HepG2 (cell line): ENCODE results near the gene VPREB3. TPM values are rescaled to one million over a fixed set of nuclear protein-coding genes. Genes with fewer than 3 reads are reported as not detected.
A peak's percentile ranks its signal among the peaks of the same experiment; 100 is the strongest.

Experiments
- AHR ChIP-seq: IDR thresholded peaks from 2 replicates; pipeline ENCODE4 v1.6.1; 2018; ENCODE audit warnings: missing genetic modification reagents, missing compliant biosample characterization
- ASH2L ChIP-seq: fragments of 300-600, 200-600 bp; sonication (generic); IDR thresholded peaks from 2 replicates; pipeline ENCODE4 v1.7.0; 2017; ENCODE audit warnings: low read depth, mild to moderate bottlenecking, moderate library complexity, mixed read lengths, low read length; ENCODE audit not compliant: insufficient read length
- ETV6 ChIP-seq: sonication (generic); formaldehyde crosslinking; conservative IDR thresholded peaks from 2 replicates; pipeline ENCODE4 v1.4.0; 2020; ENCODE audit warnings: missing genetic modification reagents
- JARID2 ChIP-seq: sonication (generic); formaldehyde crosslinking; IDR thresholded peaks from 2 replicates; pipeline ENCODE4 v1.8.1; 2023; ENCODE audit warnings: missing genetic modification reagents, inconsistent platforms; ENCODE audit not compliant: insufficient replicate concordance
- KDM6A ChIP-seq: IDR thresholded peaks from 2 replicates; pipeline ENCODE4 v1.6.1; 2016; ENCODE audit warnings: low read depth
- MBNL3 ChIP-seq: fragments of 250-450 bp; sonication (Bioruptor Pico); conservative IDR thresholded peaks from 2 replicates; pipeline ENCODE4 v1.8.0; 2022; ENCODE audit warnings: mild to moderate bottlenecking, inconsistent platforms
- MED13 ChIP-seq: sonication (generic); formaldehyde crosslinking; IDR thresholded peaks from 2 replicates; pipeline ENCODE4 v1.5.0; 2020; ENCODE audit warnings: missing genetic modification reagents
- NFYB ChIP-seq: sonication (generic); formaldehyde crosslinking; IDR thresholded peaks from 2 replicates; pipeline ENCODE4 v1.4.0; 2020; ENCODE audit warnings: missing genetic modification reagents
- ZBTB42 ChIP-seq: sonication (generic); formaldehyde crosslinking; IDR thresholded peaks from 2 replicates; pipeline ENCODE4 v1.5.0; 2020; ENCODE audit warnings: mild to moderate bottlenecking, missing genetic modification reagents
- ZNF558 ChIP-seq: sonication (generic); formaldehyde crosslinking; IDR thresholded peaks from 2 replicates; pipeline ENCODE4 v1.9.0; 2022; ENCODE audit warnings: mild to moderate bottlenecking, missing genetic modification reagents, borderline replicate concordance
- polyA plus RNA-seq, 8 experiments: library from polyadenylated mRNA; depleted of rRNA in 3 of 8; stranded (reverse) in 7 of 8; unstranded in 1 of 8; fragments of >200 nt; fragmentation: Illumina TruSeq in 4 of 8; extraction: Trizol in 4 of 8; gene quantifications; 2 replicates each; pipeline versions ENCODE4 v1.2.1 to v1.2.3, GENCODE V29; 2011 to 2016; ENCODE audit warnings: low read depth in 4 of 8, missing spikeins in 1 of 8, mixed read lengths in 1 of 8; ENCODE audit not compliant: insufficient read depth in 1 of 8
- total RNA-seq, 5 experiments: library from RNA; depleted of rRNA; stranded (reverse); fragments of >200 nt; fragmentation: Illumina TruSeq; extraction: Trizol; gene quantifications; 2 replicates each; pipeline ENCODE4 v1.2.3, GENCODE V29; 2016; ENCODE audit warnings: low read depth in 1 of 5
- TF ChIP-seq, protein P1 (sequence below), 2 experiments: sonication (generic) in 1 of 2; formaldehyde crosslinking in 1 of 2; IDR thresholded peaks; 2 replicates each; pipeline versions ENCODE4 v1.6.1 to v1.9.0; 2014 to 2022; ENCODE audit warnings: antibody characterized with exemption in 1 of 2, borderline replicate concordance in 1 of 2, inconsistent platforms in 1 of 2, low read depth in 1 of 2, missing genetic modification reagents in 1 of 2
- TF ChIP-seq, protein P2 (sequence below): sonication (generic); formaldehyde crosslinking; IDR thresholded peaks from 2 replicates; pipeline ENCODE4 v1.4.0; 2020; ENCODE audit warnings: missing genetic modification reagents, mild to moderate bottlenecking, borderline replicate concordance
- TF ChIP-seq, protein P3 (sequence below): sonication (generic); formaldehyde crosslinking; conservative IDR thresholded peaks from 2 replicates; pipeline ENCODE4 v1.8.0; 2022; ENCODE audit warnings: mild to moderate bottlenecking, moderate library complexity, missing genetic modification reagents
- TF ChIP-seq, protein P4 (sequence below): sonication (generic); formaldehyde crosslinking; IDR thresholded peaks from 2 replicates; pipeline ENCODE4 v1.5.1; 2020; ENCODE audit warnings: missing genetic modification reagents, mild to moderate bottlenecking, borderline replicate concordance

The VPREB3 gene
- total and polyA plus RNA-seq, 2 of the 13 experiments (the other 11 are each of a cell fraction or from before 2014, with no cell fraction given) = 0.22 TPM; not detected in 1

DNA sequence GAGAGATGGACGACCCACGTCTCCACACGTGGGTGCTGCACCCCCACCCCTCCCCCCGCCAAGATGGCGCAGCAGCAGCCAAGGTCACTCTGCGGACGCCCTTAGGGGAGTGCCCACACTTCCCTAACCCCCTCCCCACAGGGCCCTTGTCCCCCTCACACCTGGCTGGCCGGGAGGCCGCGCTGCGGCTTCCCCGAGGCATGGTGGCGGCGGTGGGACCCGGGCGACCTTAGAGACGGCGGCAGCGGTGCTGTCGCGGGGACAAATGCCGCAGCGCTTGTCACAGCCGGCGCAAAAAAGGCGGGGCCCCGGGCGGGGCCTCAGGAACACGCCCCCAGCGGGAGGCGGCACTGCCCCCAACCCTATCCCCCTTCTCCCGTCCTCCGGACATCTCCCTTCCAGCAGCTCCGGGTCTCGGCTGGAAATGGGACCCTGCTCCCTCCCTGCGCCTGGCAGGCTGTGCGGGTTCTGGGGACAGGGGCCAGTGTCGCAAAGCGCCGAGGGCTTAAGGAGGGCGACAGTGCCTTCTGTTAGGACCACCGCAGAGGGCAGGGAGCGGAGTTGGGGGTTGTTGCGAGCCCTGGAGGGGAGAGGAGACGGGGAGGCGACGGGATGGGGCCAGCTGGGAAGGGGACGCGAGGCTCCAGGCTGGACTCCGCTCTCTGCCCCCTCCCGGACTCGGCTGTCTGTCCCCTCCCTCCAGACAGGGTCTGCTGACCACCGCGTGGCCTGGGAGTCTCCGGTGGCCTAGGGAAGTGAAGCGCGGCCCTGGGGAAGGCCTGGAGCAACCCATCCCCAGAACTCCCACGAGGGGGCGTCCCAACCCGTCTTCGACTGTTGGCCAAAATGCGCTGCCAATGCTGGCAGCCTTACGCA lies 13.7 kb upstream of the VPREB3 start, which contains the start of gene CHCHD10 (continued):
- TF ChIP-seq ZBTB42 (CRISPR knock-in tag) (peak; percentile 79; the same call in 1 of the 2 replicates), KDM6A (no peak), NFYB (CRISPR knock-in tag) (no peak), JARID2 (CRISPR knock-in tag) (no peak), MED13 (CRISPR knock-in tag) (no peak), ASH2L (no peak), ZNF558 (CRISPR knock-in tag) (peak; percentile 93; the same call in 1 of the 2 replicates), AHR (CRISPR knock-in tag) (peak; percentile 20; the same call in 1 of the 2 replicates), ETV6 (no peak; the same call in 1 of the 2 replicates), MBNL3 (CRISPR knock-in tag) (no peak)
- TF ChIP-seq, protein P1, sequence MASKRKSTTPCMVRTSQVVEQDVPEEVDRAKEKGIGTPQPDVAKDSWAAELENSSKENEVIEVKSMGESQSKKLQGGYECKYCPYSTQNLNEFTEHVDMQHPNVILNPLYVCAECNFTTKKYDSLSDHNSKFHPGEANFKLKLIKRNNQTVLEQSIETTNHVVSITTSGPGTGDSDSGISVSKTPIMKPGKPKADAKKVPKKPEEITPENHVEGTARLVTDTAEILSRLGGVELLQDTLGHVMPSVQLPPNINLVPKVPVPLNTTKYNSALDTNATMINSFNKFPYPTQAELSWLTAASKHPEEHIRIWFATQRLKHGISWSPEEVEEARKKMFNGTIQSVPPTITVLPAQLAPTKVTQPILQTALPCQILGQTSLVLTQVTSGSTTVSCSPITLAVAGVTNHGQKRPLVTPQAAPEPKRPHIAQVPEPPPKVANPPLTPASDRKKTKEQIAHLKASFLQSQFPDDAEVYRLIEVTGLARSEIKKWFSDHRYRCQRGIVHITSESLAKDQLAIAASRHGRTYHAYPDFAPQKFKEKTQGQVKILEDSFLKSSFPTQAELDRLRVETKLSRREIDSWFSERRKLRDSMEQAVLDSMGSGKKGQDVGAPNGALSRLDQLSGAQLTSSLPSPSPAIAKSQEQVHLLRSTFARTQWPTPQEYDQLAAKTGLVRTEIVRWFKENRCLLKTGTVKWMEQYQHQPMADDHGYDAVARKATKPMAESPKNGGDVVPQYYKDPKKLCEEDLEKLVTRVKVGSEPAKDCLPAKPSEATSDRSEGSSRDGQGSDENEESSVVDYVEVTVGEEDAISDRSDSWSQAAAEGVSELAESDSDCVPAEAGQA (IDR thresholded peaks at IDR 0.05; ENCODE audit: low read depth) = peak; percentile 37; the same call in 1 of the 2 replicates
- TF ChIP-seq, protein P1 (CRISPR knock-in tag; IDR thresholded peaks at IDR 0.05; ENCODE audit: borderline replicate concordance) = no peak
- TF ChIP-seq, protein P2, sequence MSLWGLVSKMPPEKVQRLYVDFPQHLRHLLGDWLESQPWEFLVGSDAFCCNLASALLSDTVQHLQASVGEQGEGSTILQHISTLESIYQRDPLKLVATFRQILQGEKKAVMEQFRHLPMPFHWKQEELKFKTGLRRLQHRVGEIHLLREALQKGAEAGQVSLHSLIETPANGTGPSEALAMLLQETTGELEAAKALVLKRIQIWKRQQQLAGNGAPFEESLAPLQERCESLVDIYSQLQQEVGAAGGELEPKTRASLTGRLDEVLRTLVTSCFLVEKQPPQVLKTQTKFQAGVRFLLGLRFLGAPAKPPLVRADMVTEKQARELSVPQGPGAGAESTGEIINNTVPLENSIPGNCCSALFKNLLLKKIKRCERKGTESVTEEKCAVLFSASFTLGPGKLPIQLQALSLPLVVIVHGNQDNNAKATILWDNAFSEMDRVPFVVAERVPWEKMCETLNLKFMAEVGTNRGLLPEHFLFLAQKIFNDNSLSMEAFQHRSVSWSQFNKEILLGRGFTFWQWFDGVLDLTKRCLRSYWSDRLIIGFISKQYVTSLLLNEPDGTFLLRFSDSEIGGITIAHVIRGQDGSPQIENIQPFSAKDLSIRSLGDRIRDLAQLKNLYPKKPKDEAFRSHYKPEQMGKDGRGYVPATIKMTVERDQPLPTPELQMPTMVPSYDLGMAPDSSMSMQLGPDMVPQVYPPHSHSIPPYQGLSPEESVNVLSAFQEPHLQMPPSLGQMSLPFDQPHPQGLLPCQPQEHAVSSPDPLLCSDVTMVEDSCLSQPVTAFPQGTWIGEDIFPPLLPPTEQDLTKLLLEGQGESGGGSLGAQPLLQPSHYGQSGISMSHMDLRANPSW = no peak
- TF ChIP-seq, protein P3, sequence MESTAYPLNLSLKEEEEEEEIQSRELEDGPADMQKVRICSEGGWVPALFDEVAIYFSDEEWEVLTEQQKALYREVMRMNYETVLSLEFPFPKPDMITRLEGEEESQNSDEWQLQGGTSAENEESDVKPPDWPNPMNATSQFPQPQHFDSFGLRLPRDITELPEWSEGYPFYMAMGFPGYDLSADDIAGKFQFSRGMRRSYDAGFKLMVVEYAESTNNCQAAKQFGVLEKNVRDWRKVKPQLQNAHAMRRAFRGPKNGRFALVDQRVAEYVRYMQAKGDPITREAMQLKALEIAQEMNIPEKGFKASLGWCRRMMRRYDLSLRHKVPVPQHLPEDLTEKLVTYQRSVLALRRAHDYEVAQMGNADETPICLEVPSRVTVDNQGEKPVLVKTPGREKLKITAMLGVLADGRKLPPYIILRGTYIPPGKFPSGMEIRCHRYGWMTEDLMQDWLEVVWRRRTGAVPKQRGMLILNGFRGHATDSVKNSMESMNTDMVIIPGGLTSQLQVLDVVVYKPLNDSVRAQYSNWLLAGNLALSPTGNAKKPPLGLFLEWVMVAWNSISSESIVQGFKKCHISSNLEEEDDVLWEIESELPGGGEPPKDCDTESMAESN (CRISPR knock-in tag) = peak; percentile 74
- TF ChIP-seq, protein P4, sequence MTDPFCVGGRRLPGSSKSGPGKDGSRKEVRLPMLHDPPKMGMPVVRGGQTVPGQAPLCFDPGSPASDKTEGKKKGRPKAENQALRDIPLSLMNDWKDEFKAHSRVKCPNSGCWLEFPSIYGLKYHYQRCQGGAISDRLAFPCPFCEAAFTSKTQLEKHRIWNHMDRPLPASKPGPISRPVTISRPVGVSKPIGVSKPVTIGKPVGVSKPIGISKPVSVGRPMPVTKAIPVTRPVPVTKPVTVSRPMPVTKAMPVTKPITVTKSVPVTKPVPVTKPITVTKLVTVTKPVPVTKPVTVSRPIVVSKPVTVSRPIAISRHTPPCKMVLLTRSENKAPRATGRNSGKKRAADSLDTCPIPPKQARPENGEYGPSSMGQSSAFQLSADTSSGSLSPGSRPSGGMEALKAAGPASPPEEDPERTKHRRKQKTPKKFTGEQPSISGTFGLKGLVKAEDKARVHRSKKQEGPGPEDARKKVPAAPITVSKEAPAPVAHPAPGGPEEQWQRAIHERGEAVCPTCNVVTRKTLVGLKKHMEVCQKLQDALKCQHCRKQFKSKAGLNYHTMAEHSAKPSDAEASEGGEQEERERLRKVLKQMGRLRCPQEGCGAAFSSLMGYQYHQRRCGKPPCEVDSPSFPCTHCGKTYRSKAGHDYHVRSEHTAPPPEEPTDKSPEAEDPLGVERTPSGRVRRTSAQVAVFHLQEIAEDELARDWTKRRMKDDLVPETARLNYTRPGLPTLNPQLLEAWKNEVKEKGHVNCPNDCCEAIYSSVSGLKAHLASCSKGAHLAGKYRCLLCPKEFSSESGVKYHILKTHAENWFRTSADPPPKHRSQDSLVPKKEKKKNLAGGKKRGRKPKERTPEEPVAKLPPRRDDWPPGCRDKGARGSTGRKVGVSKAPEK (CRISPR knock-in tag) = no peak
